Nucleus accumbens (tissue), 56 donors: ENCODE measurements around the gene KIF25.

ENCODE experiments used
- DNase-seq, 56 donors: peaks; one replicate each; lab custom pipeline; 2025; lab: John Stamatoyannopoulos, UW

The KIF25 gene

GRCh38 chr6:167997642-167998041 lies at the start of gene KIF25:
Gene KIF25 (plus strand): TSS chr6:167997671. CDS start chr6:168029586, 31,915 bp downstream.
- no peak for DNase-seq

- DNase-seq, result no peak
Observed at GRCh38 chr6:167947716-167948115, 49.8 kb upstream of the KIF25 start.

GRCh38 chr6:167948716-167949115 lies 48.8 kb upstream of the KIF25 start:
- no peak for DNase-seq

DNA sequence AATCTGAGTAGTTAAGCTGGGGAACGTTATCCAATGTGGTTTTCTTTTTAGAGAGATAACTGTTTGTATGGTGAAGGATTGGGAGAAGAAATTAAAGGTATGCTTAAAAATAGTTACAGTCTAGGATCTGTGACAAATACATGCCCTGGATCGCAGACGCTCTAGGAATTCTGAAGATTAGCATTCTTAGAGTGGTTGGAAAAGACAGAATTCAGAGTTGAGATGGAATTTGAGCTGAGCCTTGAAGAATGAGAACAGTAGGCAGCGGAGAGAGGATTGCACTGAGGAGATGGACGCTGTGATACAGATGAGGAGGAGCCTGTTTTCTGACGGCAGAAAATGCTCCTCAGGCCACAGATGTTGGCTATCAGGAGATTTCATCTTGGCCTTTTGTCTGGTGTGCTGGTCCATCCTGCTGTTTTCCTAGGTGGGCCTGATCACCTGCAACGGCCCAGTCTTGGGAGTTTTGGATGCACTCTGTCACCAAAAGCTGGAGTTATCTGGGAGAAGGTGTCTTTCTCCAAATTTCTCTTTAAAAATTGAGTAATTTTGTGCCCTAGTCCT lies 48.3 kb upstream of the KIF25 start:
- no peak for DNase-seq

- no peak for DNase-seq
Observed at GRCh38 chr6:167951781-167952511, 45.5 kb upstream of the KIF25 start.

- DNase-seq, result no peak
Observed at GRCh38 chr6:167952512-167952859, 45.0 kb upstream of the KIF25 start.

DNA sequence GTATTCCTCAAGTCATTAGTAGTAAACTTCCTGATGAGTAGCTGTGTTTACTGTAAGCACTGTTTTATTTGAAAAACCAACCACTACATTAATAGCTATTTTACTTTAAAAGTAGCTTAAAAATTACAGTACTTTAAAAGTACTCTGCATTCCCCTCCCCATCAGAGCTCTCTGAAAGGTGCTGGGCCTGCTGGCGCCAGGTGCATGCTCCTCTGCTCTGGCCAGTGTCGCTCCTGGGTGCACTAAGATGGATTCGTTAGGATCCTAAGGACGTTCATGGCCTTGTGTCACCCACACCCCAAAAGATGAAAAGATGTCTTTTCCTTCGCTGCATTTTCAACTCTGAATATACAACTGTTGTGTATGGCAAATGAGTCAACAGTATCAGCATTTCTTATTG lies 43.9 kb upstream of the KIF25 start:
- DNase-seq, result no peak

- no peak for DNase-seq
Observed at GRCh38 chr6:167954151-167954550, 43.3 kb upstream of the KIF25 start.

- no peak for DNase-seq
Observed at GRCh38 chr6:167956491-167956890, 41.0 kb upstream of the KIF25 start.

DNA sequence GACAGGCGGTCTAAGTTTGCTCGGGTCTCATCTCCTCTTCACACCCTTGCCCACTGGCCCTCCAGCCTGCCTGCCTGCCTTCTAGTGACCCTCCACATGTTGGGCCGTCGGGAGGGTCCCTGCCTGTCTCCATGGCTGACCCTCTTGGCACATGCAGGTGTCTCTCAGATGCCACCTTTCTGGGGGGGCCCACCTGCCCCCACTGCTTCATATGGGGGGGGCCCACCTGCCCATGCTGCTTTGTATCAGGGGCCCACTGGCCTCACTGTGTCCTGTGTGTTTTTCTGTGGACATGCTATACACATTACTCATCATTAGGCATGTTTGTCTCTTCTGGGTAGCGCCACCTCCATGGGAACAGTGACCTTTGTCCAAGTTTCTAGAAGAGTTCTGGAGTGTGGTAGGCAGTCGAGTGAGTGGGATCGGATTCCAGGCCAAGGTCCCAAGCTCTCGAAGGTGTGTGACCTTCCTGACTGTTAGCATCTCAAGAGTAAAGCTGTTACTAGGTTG lies 40.4 kb upstream of the KIF25 start:
- DNase-seq, result no peak

DNA sequence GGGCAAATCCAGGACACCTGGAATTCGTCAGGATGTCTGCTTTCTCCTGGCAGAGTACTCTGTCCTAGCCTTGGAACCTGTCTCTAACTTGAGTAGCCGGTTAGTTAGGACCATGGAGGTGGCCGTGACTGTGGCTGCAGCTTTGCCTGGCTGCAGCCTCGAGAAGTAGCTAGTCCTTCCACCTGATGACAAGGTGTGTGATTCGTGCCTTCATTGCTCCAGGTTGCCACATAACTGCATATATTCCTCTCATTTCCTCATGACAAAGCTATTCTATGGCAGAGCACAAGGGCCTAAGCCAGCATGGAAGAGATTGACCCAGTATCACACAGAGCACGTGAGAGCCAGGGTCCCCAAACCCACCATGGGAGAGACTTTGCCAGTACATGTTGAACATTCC lies 39.8 kb upstream of the KIF25 start:
- DNase-seq, result no peak

GRCh38 chr6:167960579-167960978 lies 36.9 kb upstream of the KIF25 start:
- DNase-seq, result no peak

GRCh38 chr6:167962711-167963110 lies 34.8 kb upstream of the KIF25 start:
- no peak for DNase-seq

GRCh38 chr6:167963589-167964057 lies 33.8 kb upstream of the KIF25 start:
- DNase-seq, result peak in 13 of 56 donors; percentile 11 to 58 (median 27)

DNA sequence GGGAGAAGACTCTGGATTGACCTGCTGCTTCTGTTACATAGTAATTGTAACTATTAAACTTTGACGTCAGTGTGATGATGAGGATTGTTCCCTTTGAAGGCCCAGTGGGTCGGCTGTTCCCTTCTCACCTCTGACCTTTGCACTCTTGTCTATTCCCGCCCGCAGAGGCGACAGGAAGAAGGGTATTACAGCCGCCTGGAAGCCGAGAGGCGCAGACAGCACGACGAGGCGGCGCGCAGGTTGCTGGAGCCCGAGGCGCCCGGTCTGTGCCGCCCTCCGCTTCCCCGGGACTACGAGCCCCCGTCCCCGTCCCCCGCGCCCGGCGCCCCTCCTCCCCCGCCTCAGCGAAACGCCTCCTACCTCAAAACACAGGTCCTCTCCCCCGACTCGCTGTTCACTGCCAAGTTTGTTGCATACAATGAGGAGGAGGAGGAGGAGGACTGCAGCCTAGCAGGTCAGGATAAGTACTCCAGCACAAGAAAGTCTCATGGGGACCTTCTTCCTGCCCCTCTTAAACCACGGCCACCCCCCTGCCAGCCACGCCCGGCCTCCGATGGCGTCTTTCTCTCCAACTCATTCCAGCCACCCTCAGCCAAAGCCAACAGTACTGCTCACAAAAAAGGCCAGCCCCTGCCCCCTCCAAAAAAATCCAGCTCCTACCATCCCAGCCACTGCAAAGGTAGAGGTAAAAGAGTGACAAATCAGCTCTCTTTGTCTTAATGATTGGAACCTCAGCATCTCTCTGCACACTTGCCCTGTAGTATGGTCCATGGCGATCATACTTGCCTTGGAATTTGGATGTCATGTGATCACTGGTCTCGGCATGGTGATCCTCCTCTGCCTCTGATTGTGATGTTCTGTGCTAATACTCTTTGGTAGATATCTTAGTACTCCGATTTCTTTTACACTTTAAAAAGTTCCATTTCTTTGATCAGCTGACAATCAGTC lies 31.6 kb upstream of the KIF25 start:
- DNase-seq, result no peak

- no peak for DNase-seq
Observed at GRCh38 chr6:167966540-167966905, 30.9 kb upstream of the KIF25 start.

GRCh38 chr6:167968091-167968490 lies 29.4 kb upstream of the KIF25 start:
- peak in 2 of 56 donors; percentile 15 to 55 for DNase-seq

- DNase-seq, result peak in 17 of 56 donors; percentile 12 to 56 (median 22)
Observed at GRCh38 chr6:167970230-167970629, 27.2 kb upstream of the KIF25 start.

DNA sequence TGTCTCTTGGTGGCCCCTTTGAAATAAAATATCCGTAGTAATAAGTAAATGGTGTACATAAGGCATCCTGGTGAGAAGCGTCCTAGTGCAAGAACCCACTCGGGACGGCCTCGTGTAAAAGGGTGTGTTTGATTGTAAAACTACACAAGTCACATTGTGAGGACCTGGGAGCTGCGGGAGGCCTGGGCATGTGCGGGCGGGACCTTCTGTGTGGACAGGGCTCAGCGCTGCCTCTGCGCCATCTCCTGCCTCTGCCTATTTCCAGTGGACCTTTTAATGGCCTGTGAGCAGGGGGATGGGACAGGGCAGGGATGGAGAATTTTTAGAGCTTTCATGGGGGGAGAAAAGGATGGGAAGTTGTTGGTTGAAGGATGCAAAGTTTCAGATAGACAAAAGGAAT lies 25.3 kb upstream of the KIF25 start:
- DNase-seq, result no peak

- no peak for DNase-seq
Observed at GRCh38 chr6:167973148-167973885, 24.2 kb upstream of the KIF25 start.
